H9 (cell line): ENCODE results near the gene DIP2C. TPM values are rescaled to one million over a fixed set of nuclear protein-coding genes. Genes with fewer than 3 reads are reported as not detected.

ENCODE experiments used
- DNase-seq: peaks from one replicate; pipeline ENCODE4 v3.0.0-alpha.2; 2017
- H2AFZ ChIP-seq: one replicate; pipeline ENCODE4 v1.6.1; 2013; ENCODE audit warnings: mild to moderate bottlenecking, low read length, control low read depth, moderate library complexity
- H2AK5ac ChIP-seq: 2 replicates; pipeline ENCODE4 v1.6.1; 2013; ENCODE audit warnings: low read length, control low read depth, mixed read lengths; ENCODE audit not compliant: insufficient read length
- H2BK120ac ChIP-seq: one replicate; pipeline ENCODE4 v1.6.1; 2013; ENCODE audit warnings: low read depth, mild to moderate bottlenecking, low read length, control low read depth, inconsistent platforms; ENCODE audit not compliant: poor library complexity, severe bottlenecking
- H2BK12ac ChIP-seq: 2 replicates; pipeline ENCODE4 v1.6.1; 2013; ENCODE audit warnings: low read length, control low read depth, mixed read lengths, low read depth; ENCODE audit not compliant: insufficient read length
- H2BK15ac ChIP-seq: 2 replicates; pipeline ENCODE4 v1.6.1; 2013; ENCODE audit warnings: low read depth, low read length, control low read depth
- H2BK20ac ChIP-seq: one replicate; pipeline ENCODE4 v1.6.1; 2013; ENCODE audit warnings: low read depth, mild to moderate bottlenecking, low read length, control low read depth, inconsistent platforms; ENCODE audit not compliant: poor library complexity, severe bottlenecking
- H2BK5ac ChIP-seq: 2 replicates; pipeline ENCODE4 v1.6.1; 2013; ENCODE audit warnings: low read length, control low read depth, mixed read lengths; ENCODE audit not compliant: insufficient read length
- H3K14ac ChIP-seq: 2 replicates; pipeline ENCODE4 v1.6.1; 2013; ENCODE audit warnings: low read length, control low read depth; ENCODE audit not compliant: insufficient read depth
- H3K18ac ChIP-seq: 2 replicates; pipeline ENCODE4 v1.6.1; 2013; ENCODE audit warnings: low read depth, mild to moderate bottlenecking, mixed read lengths, low read length, control low read depth; ENCODE audit not compliant: insufficient read length
- H3K23ac ChIP-seq: 2 replicates; pipeline ENCODE4 v1.6.1; 2013; ENCODE audit warnings: low read length, control low read depth, mixed read lengths, low read depth; ENCODE audit not compliant: insufficient read length
- H3K23me2 ChIP-seq: 2 replicates; pipeline ENCODE4 v1.6.1; 2013; ENCODE audit warnings: low read depth, mild to moderate bottlenecking, mixed read lengths, low read length, control low read depth; ENCODE audit not compliant: insufficient read length, poor library complexity, severe bottlenecking
- H3K27ac ChIP-seq: 2 replicates; pipeline ENCODE4 v1.5.1; 2013; ENCODE audit warnings: low read length, control low read depth, mixed read lengths, low read depth; ENCODE audit not compliant: insufficient read length
- H3K27me3 ChIP-seq: 2 replicates; pipeline ENCODE4 v1.6.1; 2013; ENCODE audit warnings: low read length, control low read depth, inconsistent platforms; ENCODE audit not compliant: insufficient read depth
- H3K4ac ChIP-seq: 2 replicates; pipeline ENCODE4 v1.6.1; 2013; ENCODE audit warnings: low read depth, mild to moderate bottlenecking, control low read depth, inconsistent platforms, low read length, moderate library complexity
- H3K4me1 ChIP-seq: 2 replicates; pipeline ENCODE4 v1.6.1; 2013; ENCODE audit warnings: low read length, control low read depth, inconsistent platforms; ENCODE audit not compliant: insufficient read depth
- H3K4me2 ChIP-seq: 2 replicates; pipeline ENCODE4 v1.6.1; 2013; ENCODE audit warnings: low read length, control low read depth, mixed read lengths; ENCODE audit not compliant: insufficient read length, insufficient read depth
- H3K56ac ChIP-seq: 2 replicates; pipeline ENCODE4 v1.6.1; 2013; ENCODE audit warnings: low read depth, mild to moderate bottlenecking, mixed read lengths, low read length, control low read depth; ENCODE audit not compliant: insufficient read length
- H3K79me1 ChIP-seq: 2 replicates; pipeline ENCODE4 v1.6.1; 2013; ENCODE audit warnings: low read depth, mild to moderate bottlenecking, moderate library complexity, low read length, control low read depth, inconsistent platforms; ENCODE audit not compliant: insufficient read depth, poor library complexity, severe bottlenecking
- H3K79me2 ChIP-seq: 2 replicates; pipeline ENCODE4 v1.6.1; 2013; ENCODE audit warnings: low read length, control low read depth, inconsistent platforms; ENCODE audit not compliant: insufficient read depth
- H3K9ac ChIP-seq: 2 replicates; pipeline ENCODE4 v1.6.1; 2013; ENCODE audit warnings: low read length, control low read depth, mixed read lengths; ENCODE audit not compliant: insufficient read length; ENCODE audit errors: extremely low read depth
- H3K9me3 ChIP-seq: one replicate; pipeline ENCODE4 v1.6.1; 2013; ENCODE audit warnings: low read depth, low read length, inconsistent platforms; ENCODE audit not compliant: control insufficient read depth
- H3T11ph ChIP-seq: one replicate; pipeline ENCODE4 v1.6.1; 2013; ENCODE audit warnings: mild to moderate bottlenecking, low read length, control low read depth, inconsistent platforms
- H4K20me1 ChIP-seq: one replicate; pipeline ENCODE4 v1.6.1; 2013; ENCODE audit not compliant: control insufficient read depth, insufficient read length, insufficient read depth
- H4K5ac ChIP-seq: 2 replicates; pipeline ENCODE4 v1.6.1; 2013; ENCODE audit warnings: low read depth, mild to moderate bottlenecking, mixed read lengths, low read length, control low read depth; ENCODE audit not compliant: insufficient read length
- H4K8ac ChIP-seq: replicated peaks from 2 replicates; pipeline ENCODE4 v1.6.1; 2013; ENCODE audit warnings: low read length, control low read depth, mixed read lengths, low read depth; ENCODE audit not compliant: insufficient read length
- H4K91ac ChIP-seq: 2 replicates; pipeline ENCODE4 v1.6.1; 2013; ENCODE audit warnings: low read depth, mild to moderate bottlenecking, moderate library complexity, mixed read lengths, low read length, control low read depth; ENCODE audit not compliant: insufficient read length
- H3K27ac Mint-ChIP-seq, 3 experiments: 2 replicates in 2 of 3; 3 replicates in 1 of 3; pipeline ENCODE4 v1.8.0; 2020 to 2021; ENCODE audit warnings: mixed read lengths in 3 of 3, mild to moderate bottlenecking in 1 of 3, moderate library complexity in 1 of 3
- H3K27me3 Mint-ChIP-seq: 2 replicates; pipeline ENCODE4 v1.8.0; 2021; ENCODE audit warnings: low read depth, mild to moderate bottlenecking, moderate library complexity, mixed read lengths
- H3K36me3 Mint-ChIP-seq, 3 experiments: 2 replicates in 2 of 3; 3 replicates in 1 of 3; pipeline ENCODE4 v1.8.0; 2020 to 2021; ENCODE audit warnings: low read depth in 3 of 3, mixed read lengths in 3 of 3; ENCODE audit not compliant: insufficient read depth in 1 of 3
- H3K4me1 Mint-ChIP-seq, 2 experiments: 2 replicates each; pipeline ENCODE4 v1.8.0; 2020; ENCODE audit warnings: mixed read lengths in 2 of 2
- H3K4me3 Mint-ChIP-seq, 2 experiments: 2 replicates in 1 of 2; 3 replicates in 1 of 2; pipeline ENCODE4 v1.8.0; 2020 to 2021; ENCODE audit warnings: mild to moderate bottlenecking in 2 of 2, mixed read lengths in 2 of 2, moderate library complexity in 1 of 2
- H3K9me3 Mint-ChIP-seq, 2 experiments: 2 replicates in 1 of 2; 3 replicates in 1 of 2; pipeline ENCODE4 v1.8.0; 2020; ENCODE audit warnings: mild to moderate bottlenecking in 2 of 2, mixed read lengths in 2 of 2, moderate library complexity in 1 of 2
- WGBS: extraction: QIAGEN DNeasy Blood & Tissue Kit; methylation state at CpG from one replicate; pipeline ENCODE4 v1.1.7; 2013; ENCODE audit warnings: missing lambda C conversion rate, low lambda C conversion rate, mixed read lengths; ENCODE audit not compliant: insufficient read length; ENCODE audit errors: extremely low coverage; 5-methylcytosine and 5-hydroxymethylcytosine counted together
- total RNA-seq: library from RNA; stranded (reverse); gene quantifications from 2 replicates; pipeline ENCODE4 v1.2.1, GENCODE V29; 2021
- TF ChIP-seq, protein P1 (sequence below): fragments of 200-600 bp; sonication (generic); conservative IDR thresholded peaks from 3 replicates; pipeline ENCODE4 v1.8.0; 2021; ENCODE audit warnings: antibody characterized with exemption, mild to moderate bottlenecking

DIP2C gene
- total RNA-seq, 1 experiment from 2014 or later = 7.9 TPM

DNA sequence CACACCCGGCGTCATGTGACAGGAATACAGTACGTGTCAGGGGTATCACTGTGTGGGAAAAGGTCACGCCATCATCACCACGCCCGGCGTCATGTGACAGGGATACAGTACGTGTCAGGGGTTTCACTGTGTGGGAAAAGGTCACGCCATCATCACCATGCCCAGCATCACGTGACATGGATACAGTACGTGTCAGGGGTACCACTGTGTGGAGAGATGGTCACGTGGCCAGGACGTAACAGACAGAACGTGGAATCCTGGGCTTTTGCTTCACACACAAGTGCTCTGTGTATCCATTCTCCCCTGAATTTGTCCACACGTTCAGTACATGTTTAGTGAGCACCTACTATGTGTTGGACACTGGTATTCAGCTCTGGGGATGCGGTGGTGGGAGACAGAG is 34.5 kb upstream of the DIP2C start:
- no CpG with 5 or more reads among the region's 16 CpGs for WGBS
- H3K9ac ChIP-seq = no peak overlapping the region

More for the DNA sequence above, 34.5 kb upstream of the DIP2C start:
- Histone ChIP-seq H3K9me3 (no peaks in the 10 kb centered on the region), H4K8ac (no peak overlapping the region), H2BK12ac (no peak overlapping the region), H3K56ac (no peak overlapping the region), H4K20me1 (no peaks in the 10 kb centered on the region), H3K14ac (no peak overlapping the region), H4K5ac (no peak overlapping the region), H2AFZ (no peak overlapping the region), H3K4ac (no peak overlapping the region), H3K79me1 (no peaks in the 10 kb centered on the region), H3K79me2 (no peaks in the 10 kb centered on the region), H3K18ac (no peak overlapping the region), H2BK15ac (no peak overlapping the region), H3T11ph (no peak overlapping the region), H2BK20ac (no peak overlapping the region), H3K27ac (no peak overlapping the region), H2BK5ac (no peak overlapping the region), H3K4me1 (no peaks in the 10 kb centered on the region), H3K27me3 (no peaks in the 10 kb centered on the region), H3K23me2 (no peaks in the 10 kb centered on the region), H2AK5ac (no peak overlapping the region), H3K4me2 (no peak overlapping the region), H2BK120ac (no peak overlapping the region), H4K91ac (no peak overlapping the region), H3K23ac (no peak overlapping the region)
- Mint-ChIP-seq H3K27ac (no peak overlapping the region), H3K4me3 (no peak overlapping the region), H3K27me3 (peaks cover 14% of the 10 kb centered on the region; the same call in 1 of the 2 replicates), H3K4me1 (no peaks in the 10 kb centered on the region), H3K9me3 (peaks cover 6 to 11% of the 10 kb centered on the region in 2 experiments; a peak in 3 of 5 replicates), H3K36me3 (0 out of 7 replicates have a peak, but pooled peaks cover 0 to 4% (median 0%) of the 10 kb centered on the region in 3 experiments)
- TF ChIP-seq, protein P1, sequence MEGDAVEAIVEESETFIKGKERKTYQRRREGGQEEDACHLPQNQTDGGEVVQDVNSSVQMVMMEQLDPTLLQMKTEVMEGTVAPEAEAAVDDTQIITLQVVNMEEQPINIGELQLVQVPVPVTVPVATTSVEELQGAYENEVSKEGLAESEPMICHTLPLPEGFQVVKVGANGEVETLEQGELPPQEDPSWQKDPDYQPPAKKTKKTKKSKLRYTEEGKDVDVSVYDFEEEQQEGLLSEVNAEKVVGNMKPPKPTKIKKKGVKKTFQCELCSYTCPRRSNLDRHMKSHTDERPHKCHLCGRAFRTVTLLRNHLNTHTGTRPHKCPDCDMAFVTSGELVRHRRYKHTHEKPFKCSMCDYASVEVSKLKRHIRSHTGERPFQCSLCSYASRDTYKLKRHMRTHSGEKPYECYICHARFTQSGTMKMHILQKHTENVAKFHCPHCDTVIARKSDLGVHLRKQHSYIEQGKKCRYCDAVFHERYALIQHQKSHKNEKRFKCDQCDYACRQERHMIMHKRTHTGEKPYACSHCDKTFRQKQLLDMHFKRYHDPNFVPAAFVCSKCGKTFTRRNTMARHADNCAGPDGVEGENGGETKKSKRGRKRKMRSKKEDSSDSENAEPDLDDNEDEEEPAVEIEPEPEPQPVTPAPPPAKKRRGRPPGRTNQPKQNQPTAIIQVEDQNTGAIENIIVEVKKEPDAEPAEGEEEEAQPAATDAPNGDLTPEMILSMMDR = no peak
- DNase-seq = no peak
